ENCODE results near the gene SRPK3.
"Not testable (repeated sequence)": the region's sequence is repeated elsewhere in the genome, so short reads cannot be mapped to it uniquely, and the experiment has no call there.

SRPK3 gene

DNA sequence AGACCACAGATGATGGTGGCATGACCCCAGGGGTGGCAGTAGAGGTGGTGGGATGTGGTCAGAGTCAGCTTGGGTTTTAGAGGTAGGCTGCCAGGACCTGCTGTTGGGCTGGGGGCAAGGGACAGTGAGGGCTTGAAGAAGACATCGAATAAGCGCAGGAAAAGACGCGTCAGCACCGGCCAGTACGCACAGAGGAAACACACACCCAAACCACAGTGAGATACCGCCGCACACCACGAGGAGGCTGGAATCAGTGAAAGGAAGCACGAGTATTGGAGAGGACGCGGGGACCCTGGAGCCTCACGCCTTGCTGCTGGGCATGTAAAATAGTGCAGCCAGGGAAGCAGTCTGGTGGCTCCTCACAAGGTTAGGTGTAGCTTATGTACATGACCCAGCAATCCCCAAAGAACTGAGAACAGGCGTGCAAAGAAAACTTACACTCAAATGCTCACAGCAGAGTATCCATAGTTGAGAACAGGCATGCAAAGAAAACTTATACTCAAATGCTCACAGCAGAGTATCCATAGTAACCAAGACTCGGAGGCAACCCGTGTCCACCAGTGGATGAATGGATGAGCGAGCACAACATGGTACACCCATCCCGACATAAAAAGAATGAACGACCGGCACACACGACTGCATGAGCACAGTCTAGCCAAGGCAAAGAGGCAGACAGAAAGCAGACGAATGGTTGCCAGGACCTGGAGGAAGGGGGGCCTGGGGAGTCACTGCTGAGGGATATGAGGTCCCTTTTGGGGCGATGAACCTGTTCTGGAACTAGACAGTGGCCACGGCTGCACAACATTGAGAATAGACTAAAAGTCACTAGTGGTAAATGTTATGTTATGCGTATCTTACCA lies 36.2 kb downstream of the SRPK3 start:
- Mint-ChIP-seq H3K27me3 (ENCODE audit: low read depth) (peaks cover 25% of the 10 kb centered on the region), H3K4me1 (ENCODE audit: low read depth) (peaks cover 17% of the 10 kb centered on the region), H3K36me3 (ENCODE audit: low read depth) (no peaks in the 10 kb centered on the region), H3K9me3 (no peaks in the 10 kb centered on the region), H3K27ac (no peak overlapping the region), H3K4me3 (no peak overlapping the region)

DNA sequence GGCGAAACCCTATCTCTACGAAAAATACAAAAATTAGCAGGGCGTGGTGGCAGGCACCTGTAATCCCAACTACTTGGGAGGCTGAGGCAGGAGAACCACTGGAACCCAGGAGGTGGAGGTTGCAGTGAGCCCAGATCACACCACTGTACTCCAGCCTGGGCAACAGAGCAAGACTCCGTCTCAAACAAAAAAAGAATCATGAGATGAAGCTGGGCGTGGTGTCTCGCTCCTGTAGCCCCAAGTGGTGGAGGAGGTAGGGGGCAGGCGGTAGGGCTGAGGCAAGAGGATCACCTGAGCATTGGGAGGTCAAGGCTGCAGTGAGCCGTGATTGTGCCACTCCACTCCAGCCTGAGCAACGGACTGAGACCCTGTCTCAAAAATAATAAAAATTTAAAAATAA lies 37.2 kb downstream of the SRPK3 start:
- H3K27ac Mint-ChIP-seq; H3K9me3 Mint-ChIP-seq; H3K36me3 Mint-ChIP-seq (ENCODE audit: low read depth); H3K4me3 Mint-ChIP-seq: not testable (repeated sequence)
- Mint-ChIP-seq H3K27me3 (ENCODE audit: low read depth) (peaks cover 24% of the 10 kb centered on the region), H3K4me1 (ENCODE audit: low read depth) (peaks cover 24% of the 10 kb centered on the region)

DNA sequence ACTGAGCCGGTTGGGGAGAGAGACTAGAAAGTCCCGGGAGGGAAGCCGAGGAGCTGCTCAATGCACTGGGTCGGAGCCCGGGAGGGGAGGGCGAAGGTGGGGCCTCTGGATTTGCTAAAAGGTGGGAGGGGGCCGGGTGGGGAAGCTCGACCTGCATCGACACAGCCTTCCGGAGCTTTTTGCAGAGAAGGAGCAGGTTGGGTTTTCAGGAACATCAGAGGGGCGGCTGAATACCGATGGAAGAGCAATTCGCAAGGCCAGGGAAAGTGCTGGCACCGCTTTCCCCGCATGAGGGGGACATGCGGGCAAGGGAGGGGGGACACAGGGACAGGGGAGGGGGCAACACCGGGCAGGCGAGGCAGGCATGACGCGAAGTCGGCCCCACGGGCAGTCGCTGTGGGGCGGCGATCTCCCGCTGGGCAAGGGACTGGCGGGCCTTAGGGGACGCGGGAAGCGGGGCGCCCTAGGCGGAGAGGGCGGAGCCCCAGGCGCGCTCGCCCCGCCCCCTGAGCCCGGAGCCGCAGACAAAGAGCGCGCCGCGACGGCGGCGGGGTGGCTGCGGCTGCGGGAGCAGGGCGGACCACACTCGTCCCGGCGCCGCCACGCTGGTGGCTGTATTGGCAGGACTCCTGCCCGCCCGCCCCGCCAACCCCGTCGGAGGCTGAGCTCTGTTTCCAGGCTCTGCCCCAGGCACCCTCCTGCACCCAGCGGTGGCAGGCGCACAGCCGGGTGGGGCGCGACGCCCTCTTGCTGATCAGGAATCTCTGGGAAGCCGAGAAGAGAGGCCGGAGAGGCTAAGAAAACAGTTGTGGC lies 37.9 kb downstream of the SRPK3 start:
- Mint-ChIP-seq H3K27me3 (ENCODE audit: low read depth) (peaks cover 20% of the 10 kb centered on the region), H3K36me3 (ENCODE audit: low read depth) (no peaks in the 10 kb centered on the region), H3K27ac (no peak overlapping the region), H3K9me3 (no peaks in the 10 kb centered on the region), H3K4me1 (ENCODE audit: low read depth) (peaks cover 24% of the 10 kb centered on the region), H3K4me3 (peak overlapping the region; percentile 48)

DNA sequence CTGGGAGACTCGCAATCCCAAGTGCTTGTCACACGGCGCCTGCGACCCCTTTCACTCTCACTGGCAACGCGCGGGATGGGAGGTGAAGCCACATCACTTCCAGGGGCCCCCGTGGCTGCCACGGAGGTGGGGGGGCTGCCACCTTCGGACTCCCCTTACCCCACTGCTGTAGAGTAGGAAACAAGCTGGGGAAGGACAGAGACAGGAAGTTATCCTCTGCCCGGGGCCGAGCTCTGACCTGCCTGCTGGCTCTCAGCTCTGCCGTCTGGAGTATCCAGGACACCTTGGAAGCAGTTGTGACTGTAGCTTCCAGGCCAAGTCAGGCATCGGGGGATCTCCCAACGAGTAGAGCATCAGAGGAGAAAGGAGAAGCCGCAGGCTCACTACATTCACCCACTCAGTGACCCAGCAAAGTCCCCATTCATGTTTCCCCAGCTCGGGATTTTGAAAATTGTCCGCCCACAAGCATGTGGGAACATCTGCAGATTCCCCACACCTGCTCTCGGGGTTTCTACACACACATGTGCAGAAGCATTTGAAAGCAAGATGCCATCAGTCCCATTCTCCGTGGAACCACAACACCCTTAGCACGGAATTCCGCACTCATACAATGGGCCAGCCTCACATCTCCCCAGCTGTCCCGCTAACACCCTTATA lies 38.7 kb downstream of the SRPK3 start:
- no peaks in the 10 kb centered on the region for H3K9me3 Mint-ChIP-seq
- H3K4me3 Mint-ChIP-seq: peak overlapping the region; percentile 7
- H3K27ac Mint-ChIP-seq: no peak overlapping the region
- no peaks in the 10 kb centered on the region for H3K36me3 Mint-ChIP-seq (ENCODE audit: low read depth)
- peaks cover 19% of the 10 kb centered on the region for H3K27me3 Mint-ChIP-seq (ENCODE audit: low read depth)
- H3K4me1 Mint-ChIP-seq (ENCODE audit: low read depth): peaks cover 26% of the 10 kb centered on the region

DNA sequence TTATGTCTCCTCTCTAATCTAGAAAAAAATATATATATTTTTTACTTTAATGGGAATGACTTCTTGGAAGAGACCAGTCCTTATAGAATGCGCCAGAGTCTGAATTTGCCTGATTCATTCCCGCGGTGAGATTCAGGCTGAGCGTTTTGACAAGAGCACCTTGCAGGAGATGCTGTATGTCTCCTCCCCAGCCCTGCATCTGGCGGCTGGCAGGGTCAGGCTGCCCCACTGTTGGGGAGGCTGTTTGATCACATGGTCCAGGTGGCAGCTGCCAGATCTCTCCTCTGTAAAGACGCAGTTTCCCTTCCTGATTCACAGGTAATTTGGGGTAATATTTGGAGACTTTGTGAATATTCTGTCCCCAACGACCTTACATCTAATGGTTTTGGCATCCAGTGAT lies 39.8 kb downstream of the SRPK3 start:
- Mint-ChIP-seq H3K27me3 (ENCODE audit: low read depth) (peaks cover 14% of the 10 kb centered on the region), H3K9me3 (no peaks in the 10 kb centered on the region), H3K27ac (no peak overlapping the region), H3K36me3 (ENCODE audit: low read depth) (no peaks in the 10 kb centered on the region), H3K4me3 (no peak overlapping the region), H3K4me1 (ENCODE audit: low read depth) (peaks cover 21% of the 10 kb centered on the region)

DNA sequence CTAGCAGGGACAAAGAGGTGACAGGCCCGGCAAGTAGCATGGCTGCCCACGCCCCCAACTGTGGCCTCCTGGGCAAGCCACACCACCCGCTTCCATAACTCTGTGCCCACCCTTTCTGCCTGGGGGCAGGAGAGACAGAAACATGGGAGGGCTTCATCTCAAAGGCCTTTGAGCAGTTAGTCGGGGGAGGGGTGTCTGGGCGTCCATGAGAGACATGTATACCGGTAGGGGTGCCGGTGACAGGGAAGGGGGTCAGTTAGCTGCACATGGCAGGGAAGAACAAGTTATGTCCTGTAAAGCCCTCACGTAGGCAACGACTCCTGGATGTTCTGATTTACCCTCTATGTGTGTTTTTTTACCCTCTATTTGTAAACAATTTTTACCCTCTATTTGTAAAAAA lies 40.2 kb downstream of the SRPK3 start:
- Mint-ChIP-seq H3K4me3 (no peak overlapping the region), H3K27ac (no peak overlapping the region)

DNA sequence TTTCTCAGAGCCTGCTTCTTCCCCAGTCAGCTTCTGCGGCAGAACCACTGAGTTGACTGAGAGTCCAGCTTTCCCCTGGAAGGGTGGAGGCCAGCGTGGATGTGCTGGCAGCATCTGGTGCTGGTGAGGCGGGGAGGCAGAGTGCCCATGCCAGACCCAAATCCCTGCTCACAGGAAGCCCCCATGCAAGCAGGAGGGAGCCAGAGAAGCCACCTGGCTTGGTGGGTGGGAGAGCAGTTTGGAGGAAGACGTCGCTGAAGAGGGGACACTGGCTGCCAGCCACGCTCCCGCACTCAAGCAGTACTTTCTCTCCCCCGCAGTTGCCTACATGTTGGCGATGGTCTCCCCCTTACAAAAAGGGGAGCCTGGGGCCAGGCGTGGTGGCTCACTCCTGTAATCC lies 43.5 kb downstream of the SRPK3 start:
- H3K27ac Mint-ChIP-seq: no peak overlapping the region
- no peak overlapping the region for H3K4me3 Mint-ChIP-seq
- H3K9me3 Mint-ChIP-seq: no peaks in the 10 kb centered on the region
- H3K27me3 Mint-ChIP-seq (ENCODE audit: low read depth): peaks cover 32% of the 10 kb centered on the region
- H3K4me1 Mint-ChIP-seq (ENCODE audit: low read depth): peaks cover 14% of the 10 kb centered on the region
- H3K36me3 Mint-ChIP-seq (ENCODE audit: low read depth): no peaks in the 10 kb centered on the region

More for the DNA sequence above, 40.2 kb downstream of the SRPK3 start:
- Mint-ChIP-seq H3K9me3 (no peaks in the 10 kb centered on the region), H3K27me3 (ENCODE audit: low read depth) (peaks cover 16% of the 10 kb centered on the region), H3K36me3 (ENCODE audit: low read depth) (no peaks in the 10 kb centered on the region), H3K4me1 (ENCODE audit: low read depth) (peaks cover 21% of the 10 kb centered on the region)

DNA sequence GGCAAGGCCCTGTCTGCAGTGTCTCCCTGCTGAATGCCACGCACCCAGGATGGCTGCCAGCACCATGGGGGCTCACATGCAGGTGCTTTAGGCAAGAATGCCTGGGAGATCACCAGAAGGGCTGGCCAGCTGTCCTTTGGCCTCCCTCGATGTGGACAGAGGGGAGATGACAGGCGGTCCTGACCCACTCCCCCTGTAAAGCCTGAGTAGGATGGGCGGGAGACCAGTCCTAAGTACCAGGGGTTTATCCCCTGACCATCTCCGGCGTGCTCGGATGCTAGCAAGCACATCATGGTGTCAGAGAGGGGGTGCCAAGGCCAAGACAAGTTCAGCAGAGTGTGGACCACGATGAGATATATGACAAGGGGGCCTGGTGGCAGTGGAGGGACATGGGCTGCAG lies 44.2 kb downstream of the SRPK3 start:
- Mint-ChIP-seq H3K27me3 (ENCODE audit: low read depth) (peaks cover 32% of the 10 kb centered on the region), H3K9me3 (no peaks in the 10 kb centered on the region), H3K4me1 (ENCODE audit: low read depth) (peaks cover 14% of the 10 kb centered on the region), H3K27ac (no peak overlapping the region), H3K36me3 (ENCODE audit: low read depth) (no peaks in the 10 kb centered on the region), H3K4me3 (no peak overlapping the region)

DNA sequence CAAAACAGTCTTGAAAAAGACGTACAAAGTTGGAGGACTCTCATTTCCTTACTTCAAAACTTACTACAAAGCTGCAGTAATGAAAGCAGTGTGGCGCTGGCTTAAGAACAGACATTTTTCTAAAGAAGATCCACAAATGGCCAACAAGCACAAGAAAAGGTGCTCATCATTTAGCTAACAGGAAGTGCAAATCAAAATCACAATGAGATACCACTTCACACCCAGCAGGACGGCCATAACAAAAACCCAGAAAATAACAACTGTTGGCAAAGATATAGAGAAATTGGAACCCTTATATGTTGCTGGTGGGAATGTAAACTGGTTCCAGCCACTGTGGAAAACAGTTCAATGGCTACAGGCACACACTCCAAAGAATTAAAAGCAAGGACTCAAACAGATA lies 46.2 kb downstream of the SRPK3 start:
- H3K4me1 Mint-ChIP-seq (ENCODE audit: low read depth): peaks cover 13% of the 10 kb centered on the region
- no peaks in the 10 kb centered on the region for H3K36me3 Mint-ChIP-seq (ENCODE audit: low read depth)
- peaks cover 43% of the 10 kb centered on the region for H3K27me3 Mint-ChIP-seq (ENCODE audit: low read depth)
- H3K9me3 Mint-ChIP-seq: no peaks in the 10 kb centered on the region
- no peak overlapping the region for H3K27ac Mint-ChIP-seq
- H3K4me3 Mint-ChIP-seq: no peak overlapping the region

DNA sequence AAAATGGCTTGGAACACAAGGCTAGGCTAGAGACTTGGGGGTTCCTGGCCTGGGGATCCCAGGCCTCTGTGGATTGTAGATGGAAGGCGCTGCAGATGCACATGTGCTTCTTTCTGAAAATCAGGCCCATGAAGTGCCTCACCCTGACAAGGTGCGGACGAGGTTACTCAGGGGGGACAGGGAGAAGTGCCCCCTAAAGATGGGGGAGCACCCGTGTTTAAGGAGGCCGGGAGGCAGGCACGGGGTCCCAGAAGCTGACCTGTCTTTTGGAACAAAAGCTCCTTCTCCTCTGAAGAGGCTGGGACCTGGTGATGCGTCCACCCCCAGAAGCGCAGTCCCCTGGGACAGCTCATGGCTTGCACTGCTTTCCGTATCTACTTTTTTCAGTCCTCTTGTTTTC lies 47.1 kb downstream of the SRPK3 start:
- Mint-ChIP-seq H3K4me3 (no peak overlapping the region), H3K27me3 (ENCODE audit: low read depth) (peaks cover 47% of the 10 kb centered on the region), H3K27ac (peak overlapping the region; percentile 45), H3K36me3 (ENCODE audit: low read depth) (no peaks in the 10 kb centered on the region), H3K4me1 (ENCODE audit: low read depth) (peaks cover 6% of the 10 kb centered on the region), H3K9me3 (no peaks in the 10 kb centered on the region)

DNA sequence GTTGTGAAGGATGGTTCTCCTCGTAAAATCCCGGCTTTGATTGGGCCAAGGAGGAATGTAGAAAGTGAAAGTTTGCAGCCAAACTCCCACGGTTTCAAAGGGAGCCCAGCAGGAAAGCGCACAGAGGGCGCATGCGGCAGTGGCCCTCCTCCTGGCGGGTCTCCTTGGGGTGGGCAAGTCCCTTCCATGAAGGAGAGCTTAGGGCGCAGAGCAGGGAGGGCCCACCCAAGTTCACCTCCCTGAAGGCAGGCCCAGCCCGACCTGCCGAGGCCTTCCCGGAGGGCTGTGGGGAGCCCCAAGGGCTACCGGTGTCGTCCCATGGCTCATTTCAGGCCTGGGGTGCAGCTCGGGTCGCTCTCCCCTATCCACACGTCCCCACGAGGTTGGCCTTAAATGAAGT lies 47.5 kb downstream of the SRPK3 start:
- Mint-ChIP-seq H3K36me3 (ENCODE audit: low read depth) (no peaks in the 10 kb centered on the region), H3K27ac (no peak overlapping the region), H3K9me3 (no peaks in the 10 kb centered on the region), H3K4me1 (ENCODE audit: low read depth) (peaks cover 6% of the 10 kb centered on the region), H3K4me3 (no peak overlapping the region), H3K27me3 (ENCODE audit: low read depth) (peaks cover 50% of the 10 kb centered on the region)

DNA sequence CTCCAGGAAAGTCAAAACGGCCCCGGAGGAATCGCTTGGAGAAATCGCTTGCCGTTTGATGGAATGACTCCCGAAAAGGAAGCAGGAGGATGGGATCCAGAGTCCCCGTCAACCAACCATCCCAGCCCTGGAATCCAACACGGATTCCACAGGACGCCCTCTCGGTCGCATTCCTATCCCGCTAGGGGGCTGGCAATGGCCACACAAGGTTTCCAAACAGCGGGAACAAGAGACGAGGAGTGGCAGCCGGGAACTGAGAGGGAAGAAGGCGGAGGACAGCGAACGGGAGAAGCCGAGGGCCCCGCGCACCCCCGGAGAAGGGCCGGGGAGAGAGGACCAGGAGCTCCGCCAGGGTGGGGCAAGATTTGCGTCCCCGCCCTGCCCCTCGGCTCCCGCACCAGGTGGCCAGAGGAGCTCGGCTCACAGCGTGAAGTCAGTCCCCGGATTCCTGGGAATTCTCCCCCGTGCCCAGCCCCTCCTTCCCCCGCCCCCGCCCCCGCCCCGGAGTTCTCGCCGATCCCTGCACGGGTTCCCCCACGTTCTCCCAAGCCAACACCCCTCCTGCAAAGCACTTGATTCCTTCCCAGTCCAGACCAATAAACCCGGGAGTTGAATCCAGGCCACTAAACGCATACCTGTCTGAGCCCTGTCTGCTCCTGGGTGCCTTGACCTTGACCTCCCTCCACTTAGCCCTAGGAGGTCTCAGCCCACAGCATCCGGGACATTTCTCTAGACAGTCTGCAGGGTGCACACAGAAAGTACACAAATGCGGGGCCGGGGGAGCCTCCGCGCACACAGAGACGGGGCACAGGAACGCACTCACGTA lies 48.1 kb downstream of the SRPK3 start:
- no peaks in the 10 kb centered on the region for H3K36me3 Mint-ChIP-seq (ENCODE audit: low read depth)
- H3K27ac Mint-ChIP-seq: no peak overlapping the region
- peaks cover 4% of the 10 kb centered on the region for H3K4me1 Mint-ChIP-seq (ENCODE audit: low read depth)
- H3K9me3 Mint-ChIP-seq: no peaks in the 10 kb centered on the region
- H3K4me3 Mint-ChIP-seq: peak overlapping the region; percentile 60
- H3K27me3 Mint-ChIP-seq (ENCODE audit: low read depth): peaks cover 50% of the 10 kb centered on the region

DNA sequence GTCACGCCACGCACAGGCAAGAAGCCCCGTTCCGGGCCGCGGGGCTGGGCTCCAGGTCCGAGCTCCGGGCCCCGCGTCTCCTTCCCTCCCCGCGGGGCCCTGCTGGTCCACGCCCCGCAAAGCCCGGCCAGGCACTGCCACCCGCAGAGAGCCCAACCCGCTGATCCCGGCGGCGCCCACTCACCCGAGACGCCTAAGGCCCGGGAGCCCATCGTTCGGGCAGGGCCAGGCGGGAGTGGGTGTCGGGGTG lies 48.6 kb downstream of the SRPK3 start:
- Mint-ChIP-seq H3K4me1 (ENCODE audit: low read depth) (peaks cover 3% of the 10 kb centered on the region), H3K27me3 (ENCODE audit: low read depth) (peaks cover 54% of the 10 kb centered on the region), H3K9me3 (no peaks in the 10 kb centered on the region), H3K36me3 (ENCODE audit: low read depth) (no peaks in the 10 kb centered on the region), H3K4me3 (peak overlapping the region; percentile 60), H3K27ac (no peak overlapping the region)
